Activated naive CD8-positive, alpha-beta T cell treated with anti-CD3 and anti-CD28 coated beads, Interleukin-2, amount 50 U/mL, for 24 hours (primary cell): Measurements from ENCODE around the gene CAB39L.

Experiments used
- ATAC-seq: fragments of 150-1000 bp; cut with Tn5 transposase; one replicate; pipeline ENCODE4 v1.10.0; 2021
- DNase-seq: peaks from one replicate; pipeline ENCODE4 v3.0.0; 2021
- H3K27ac Mint-ChIP-seq: one replicate; pipeline ENCODE4 v1.8.0; 2021; ENCODE audit warnings: mild to moderate bottlenecking, mixed read lengths
- H3K27me3 Mint-ChIP-seq: one replicate; pipeline ENCODE4 v1.8.0; 2021; ENCODE audit warnings: mixed read lengths
- H3K36me3 Mint-ChIP-seq: one replicate; pipeline ENCODE4 v1.8.0; 2021; ENCODE audit warnings: low read depth, mixed read lengths
- H3K4me1 Mint-ChIP-seq: one replicate; pipeline ENCODE4 v1.8.0; 2021; ENCODE audit warnings: mixed read lengths
- H3K4me3 Mint-ChIP-seq: one replicate; pipeline ENCODE4 v1.8.0; 2021; ENCODE audit warnings: mild to moderate bottlenecking, moderate library complexity, mixed read lengths
- H3K9me3 Mint-ChIP-seq: one replicate; pipeline ENCODE4 v1.8.0; 2021; ENCODE audit warnings: mixed read lengths

CAB39L gene

GRCh38 chr13:49308097-49308875 is 135.6 kb downstream of the CAB39L start:
- DNase-seq, result no peak
- Mint-ChIP-seq H3K27me3 (no peaks in the 10 kb centered on the region), H3K36me3 (no peaks in the 10 kb centered on the region), H3K27ac (no peak overlapping the region), H3K4me1 (no peaks in the 10 kb centered on the region), H3K9me3 (no peaks in the 10 kb centered on the region), H3K4me3 (no peak overlapping the region)
- ATAC-seq, result no peak

GRCh38 chr13:49307365-49307764 is 136.5 kb downstream of the CAB39L start:
- Mint-ChIP-seq H3K9me3 (no peaks in the 10 kb centered on the region), H3K4me3 (no peak overlapping the region), H3K27me3 (no peaks in the 10 kb centered on the region), H3K27ac (no peak overlapping the region), H3K4me1 (no peaks in the 10 kb centered on the region), H3K36me3 (no peaks in the 10 kb centered on the region)
- no peak for DNase-seq
- no peak for ATAC-seq

- H3K4me1 Mint-ChIP-seq, result peaks cover 9% of the 10 kb centered on the region
- no peak overlapping the region for H3K4me3 Mint-ChIP-seq
- no peaks in the 10 kb centered on the region for H3K9me3 Mint-ChIP-seq
- DNase-seq (no peak), ATAC-seq (no peak)
- no peak overlapping the region for H3K27ac Mint-ChIP-seq
- H3K36me3 Mint-ChIP-seq, result no peaks in the 10 kb centered on the region
- H3K27me3 Mint-ChIP-seq, result no peaks in the 10 kb centered on the region
Measured at GRCh38 chr13:49305792-49306425, 138.0 kb downstream of the CAB39L start.

- Mint-ChIP-seq H3K4me3 (no peak overlapping the region), H3K4me1 (peaks cover 9% of the 10 kb centered on the region), H3K36me3 (no peaks in the 10 kb centered on the region), H3K27me3 (no peaks in the 10 kb centered on the region), H3K27ac (no peak overlapping the region), H3K9me3 (no peaks in the 10 kb centered on the region)
- ATAC-seq, result no peak
- DNase-seq, result no peak
Measured at GRCh38 chr13:49304763-49305700, 138.8 kb downstream of the CAB39L start.

GRCh38 chr13:49304356-49304755 is 139.5 kb downstream of the CAB39L start:
- DNase-seq (no peak), ATAC-seq (no peak)
- Mint-ChIP-seq H3K4me3 (no peak overlapping the region), H3K9me3 (no peaks in the 10 kb centered on the region), H3K27me3 (no peaks in the 10 kb centered on the region), H3K27ac (no peak overlapping the region), H3K4me1 (peaks cover 9% of the 10 kb centered on the region), H3K36me3 (no peaks in the 10 kb centered on the region)

DNA sequence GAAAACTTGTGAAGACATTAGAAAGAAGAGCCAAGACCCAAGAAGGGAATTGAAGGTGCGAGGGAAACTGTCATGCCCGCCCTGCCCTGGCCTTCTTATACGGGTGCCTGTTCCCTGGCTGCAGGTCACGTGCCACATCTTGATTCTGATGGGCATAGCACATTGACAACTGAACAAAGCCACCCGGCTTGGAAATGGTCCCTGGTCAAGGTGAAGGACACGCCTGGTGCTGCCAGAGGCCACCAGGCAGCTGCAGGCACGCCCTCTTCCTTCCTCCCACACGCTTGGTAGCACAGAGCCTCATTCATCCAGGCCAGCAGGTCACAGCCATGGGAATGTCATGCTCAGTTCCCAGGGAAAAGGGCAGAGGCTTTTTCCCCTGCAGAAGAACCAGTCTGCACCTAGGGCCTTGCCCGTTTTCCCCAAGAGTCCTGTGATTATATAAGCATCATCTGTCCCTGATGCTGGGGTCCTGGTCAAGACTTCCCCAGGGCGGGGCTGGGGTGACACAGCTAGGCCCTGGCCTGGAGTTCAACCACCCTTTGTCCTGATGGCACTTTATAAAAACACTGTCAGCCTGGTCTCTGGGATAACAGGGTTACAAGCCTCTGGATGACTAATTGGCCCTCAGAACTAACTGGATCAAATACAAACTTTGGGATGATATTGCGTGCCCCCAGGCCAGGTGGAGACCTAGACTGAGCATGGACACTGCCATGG is 140.2 kb downstream of the CAB39L start:
- DNase-seq (no peak), ATAC-seq (no peak)
- no peaks in the 10 kb centered on the region for H3K9me3 Mint-ChIP-seq
- peaks cover 9% of the 10 kb centered on the region for H3K4me1 Mint-ChIP-seq
- no peak overlapping the region for H3K4me3 Mint-ChIP-seq
- H3K36me3 Mint-ChIP-seq, result no peaks in the 10 kb centered on the region
- H3K27ac Mint-ChIP-seq, result no peak overlapping the region
- H3K27me3 Mint-ChIP-seq, result no peaks in the 10 kb centered on the region

DNA sequence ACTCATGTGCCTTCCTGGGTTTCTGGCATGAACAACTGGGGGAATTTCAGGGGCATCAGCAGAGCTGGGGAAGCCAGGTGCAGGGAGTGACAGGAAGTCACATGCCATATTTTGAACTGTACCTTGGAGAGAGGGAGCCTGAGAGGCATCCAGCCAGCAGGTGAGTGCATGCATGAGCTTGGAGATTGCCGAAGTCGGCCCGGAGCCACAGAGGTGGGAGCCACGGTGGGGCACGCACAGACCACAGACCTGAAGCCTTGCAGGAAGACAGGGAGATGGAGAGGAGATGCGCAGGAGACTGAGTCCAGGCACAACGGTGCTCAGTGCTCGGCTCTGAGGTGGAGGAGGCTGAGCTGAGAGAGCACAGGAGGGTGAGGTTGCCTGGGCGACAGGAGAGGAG is 141.0 kb downstream of the CAB39L start:
- Mint-ChIP-seq H3K4me1 (peaks cover 9% of the 10 kb centered on the region), H3K27me3 (no peaks in the 10 kb centered on the region), H3K27ac (no peak overlapping the region), H3K36me3 (no peaks in the 10 kb centered on the region), H3K9me3 (no peaks in the 10 kb centered on the region), H3K4me3 (no peak overlapping the region)
- DNase-seq, result no peak
- no peak for ATAC-seq

DNA sequence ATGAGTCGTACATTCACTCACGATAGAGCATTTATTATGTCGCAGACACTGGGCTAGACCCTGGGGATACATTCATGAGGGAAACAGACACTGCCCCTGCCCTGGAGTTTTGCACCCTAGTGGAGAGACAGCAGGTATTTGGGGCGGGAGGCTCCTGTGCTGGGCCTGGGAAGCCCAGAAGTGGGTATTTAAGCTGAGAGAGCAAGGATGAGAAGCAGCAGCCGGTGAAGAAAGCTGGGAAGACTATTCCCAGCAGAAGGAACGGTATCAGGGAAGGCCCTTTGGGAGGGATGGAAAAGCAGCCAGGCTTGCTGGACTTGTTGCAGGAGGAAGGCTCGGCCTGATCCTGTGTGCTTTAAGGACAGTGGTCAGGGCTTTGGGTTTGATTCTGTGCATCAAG is 141.6 kb downstream of the CAB39L start:
- no peak for DNase-seq
- H3K9me3 Mint-ChIP-seq, result no peaks in the 10 kb centered on the region
- H3K27me3 Mint-ChIP-seq, result no peaks in the 10 kb centered on the region
- peaks cover 9% of the 10 kb centered on the region for H3K4me1 Mint-ChIP-seq
- no peak overlapping the region for H3K27ac Mint-ChIP-seq
- ATAC-seq, result no peak
- no peaks in the 10 kb centered on the region for H3K36me3 Mint-ChIP-seq
- H3K4me3 Mint-ChIP-seq, result no peak overlapping the region

GRCh38 chr13:49300739-49301589 is 142.9 kb downstream of the CAB39L start:
- Mint-ChIP-seq H3K27ac (peak overlapping the region; percentile 52), H3K36me3 (no peaks in the 10 kb centered on the region), H3K4me3 (peak overlapping the region; percentile 62), H3K9me3 (no peaks in the 10 kb centered on the region), H3K27me3 (no peaks in the 10 kb centered on the region), H3K4me1 (peaks cover 9% of the 10 kb centered on the region)
- DNase-seq (peak; percentile 60), ATAC-seq (peak; percentile 97)

DNA sequence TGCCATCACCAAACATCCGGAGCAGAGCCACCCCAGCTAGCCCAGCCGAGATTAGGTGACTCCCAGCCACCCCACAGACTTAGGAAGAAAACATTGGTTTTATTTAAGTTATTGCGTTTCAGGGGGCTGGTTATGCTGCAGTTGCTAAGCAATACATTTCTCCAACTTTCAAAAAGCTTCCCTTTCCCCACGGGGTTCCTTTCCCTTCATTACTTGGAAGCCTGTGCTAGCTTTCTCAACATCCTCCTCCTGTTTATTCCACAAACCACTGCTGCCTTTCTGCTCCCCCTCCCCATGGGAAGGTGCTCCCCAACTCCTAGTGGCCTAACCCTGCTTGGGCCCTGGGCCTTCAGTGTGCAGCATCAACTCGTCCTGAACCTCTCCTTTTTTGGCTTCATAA is 143.6 kb downstream of the CAB39L start:
- Mint-ChIP-seq H3K9me3 (no peaks in the 10 kb centered on the region), H3K27ac (no peak overlapping the region), H3K4me1 (peaks cover 9% of the 10 kb centered on the region), H3K36me3 (peaks cover 4% of the 10 kb centered on the region), H3K4me3 (no peak overlapping the region), H3K27me3 (no peaks in the 10 kb centered on the region)
- ATAC-seq (no peak), DNase-seq (no peak)

GRCh38 chr13:49298903-49299605 is 144.8 kb downstream of the CAB39L start:
- peaks cover 4% of the 10 kb centered on the region for H3K36me3 Mint-ChIP-seq
- H3K27ac Mint-ChIP-seq, result no peak overlapping the region
- no peaks in the 10 kb centered on the region for H3K27me3 Mint-ChIP-seq
- DNase-seq, result no peak
- no peak overlapping the region for H3K4me3 Mint-ChIP-seq
- peaks cover 9% of the 10 kb centered on the region for H3K4me1 Mint-ChIP-seq
- no peak for ATAC-seq
- H3K9me3 Mint-ChIP-seq, result no peaks in the 10 kb centered on the region

GRCh38 chr13:49298416-49298815 is 145.4 kb downstream of the CAB39L start:
- Mint-ChIP-seq H3K36me3 (peaks cover 4% of the 10 kb centered on the region), H3K27me3 (no peaks in the 10 kb centered on the region), H3K27ac (no peak overlapping the region), H3K4me3 (no peak overlapping the region), H3K4me1 (peaks cover 9% of the 10 kb centered on the region), H3K9me3 (no peaks in the 10 kb centered on the region)
- DNase-seq (no peak), ATAC-seq (no peak)

DNA sequence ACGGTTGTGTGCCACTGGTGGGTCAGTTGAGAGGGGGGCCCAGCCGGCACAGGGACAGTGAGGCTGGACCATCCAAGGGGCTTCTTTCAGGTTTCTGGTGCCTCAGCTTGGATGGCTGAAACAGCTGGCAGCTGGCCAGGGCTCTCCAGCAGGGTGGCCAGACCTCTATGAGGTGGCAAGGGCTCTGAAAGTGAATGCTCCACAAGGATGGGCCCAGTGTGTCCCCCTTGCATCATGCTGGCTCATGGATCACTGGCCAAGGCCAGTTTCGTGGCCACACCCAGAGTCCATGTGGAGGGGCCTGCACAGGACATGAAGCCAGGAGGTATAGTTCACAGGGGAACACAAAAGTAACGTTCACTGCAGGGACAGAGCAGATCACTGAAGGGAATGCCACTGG is 146.5 kb downstream of the CAB39L start:
- H3K36me3 Mint-ChIP-seq, result peaks cover 4% of the 10 kb centered on the region
- H3K27ac Mint-ChIP-seq, result no peak overlapping the region
- no peak overlapping the region for H3K4me3 Mint-ChIP-seq
- no peaks in the 10 kb centered on the region for H3K9me3 Mint-ChIP-seq
- no peak for DNase-seq
- ATAC-seq, result no peak
- peaks cover 14% of the 10 kb centered on the region for H3K4me1 Mint-ChIP-seq
- no peaks in the 10 kb centered on the region for H3K27me3 Mint-ChIP-seq
